HG03575 (cell line): ENCODE results near the gene PGBD5.

ENCODE experiments used
- ATAC-seq: cut with Tn5 transposase; IDR thresholded peaks from one replicate; pipeline ENCODE4 v1.9.1; 2021; ENCODE audit not compliant: unreplicated experiment, insufficient number of reproducible peaks, low FRiP score; ENCODE audit errors: extremely low read depth

PGBD5 gene

GRCh38 chr1:230317823-230318819 is 108.0 kb downstream of the PGBD5 start:
- ATAC-seq, result no peak

GRCh38 chr1:230316864-230317745 is 109.0 kb downstream of the PGBD5 start:
- no peak for ATAC-seq

- no peak for ATAC-seq
Measured at GRCh38 chr1:230315099-230315498, 111.0 kb downstream of the PGBD5 start.

DNA sequence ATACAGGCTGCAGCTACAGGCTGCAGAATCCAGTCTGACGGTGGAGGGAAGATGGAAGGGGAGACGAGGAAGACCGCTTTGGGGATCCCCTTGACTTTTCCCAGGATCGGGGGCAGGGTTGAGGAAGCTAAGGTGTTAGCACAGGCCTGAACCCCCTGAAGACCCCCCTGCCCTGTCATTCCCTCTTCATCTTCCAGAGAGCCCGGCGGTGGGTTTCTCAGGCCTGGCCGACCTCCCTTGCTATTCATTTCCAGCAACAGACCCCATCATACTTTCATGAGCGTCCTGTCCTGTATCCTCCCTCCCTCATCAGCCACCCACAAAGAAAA is 112.0 kb downstream of the PGBD5 start:
- ATAC-seq, result no peak

- ATAC-seq, result no peak
Measured at GRCh38 chr1:230313453-230314141, 112.5 kb downstream of the PGBD5 start.

DNA sequence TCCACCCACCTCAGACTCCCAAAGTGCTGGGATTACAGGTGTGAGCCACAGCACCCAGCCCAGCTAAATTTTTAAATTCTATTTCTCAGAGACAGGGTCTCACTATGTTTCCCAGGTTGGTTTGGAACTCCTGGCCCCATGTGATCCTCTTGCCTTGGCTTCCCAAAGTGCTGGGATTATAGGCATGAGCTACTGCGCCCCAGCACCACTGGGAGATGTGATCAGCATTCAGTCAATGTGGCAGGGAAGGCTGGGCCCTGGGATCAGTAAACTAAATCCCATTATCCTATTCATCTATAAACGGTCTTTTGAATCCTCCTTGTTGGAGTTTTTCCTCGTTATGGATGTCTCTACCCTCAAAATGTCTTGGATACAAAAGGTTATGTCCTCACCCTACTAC is 113.5 kb downstream of the PGBD5 start:
- no peak for ATAC-seq

- no peak for ATAC-seq
Measured at GRCh38 chr1:230310381-230311163, 115.6 kb downstream of the PGBD5 start.

- no peak for ATAC-seq
Measured at GRCh38 chr1:230309646-230310177, 116.4 kb downstream of the PGBD5 start.

DNA sequence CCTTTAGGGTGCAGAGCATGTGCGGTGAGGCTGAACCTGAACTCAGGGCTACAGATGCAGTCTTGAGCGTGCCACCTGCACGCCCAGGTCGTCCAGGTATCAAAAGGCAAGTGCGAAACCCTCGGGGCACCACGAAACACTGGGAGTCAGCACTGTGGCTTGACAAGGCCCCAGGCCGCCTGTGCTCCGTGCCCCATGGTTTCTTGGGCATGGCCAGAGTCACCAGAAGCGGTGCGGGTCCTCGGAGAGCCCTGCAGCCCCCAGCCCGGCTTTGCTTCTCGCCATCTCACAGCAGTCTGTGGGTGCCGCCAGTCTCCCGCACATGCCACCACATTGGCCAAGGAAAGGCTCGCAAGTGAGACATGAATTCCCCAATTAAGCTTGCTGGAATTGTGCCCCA is 117.3 kb downstream of the PGBD5 start:
- no peak for ATAC-seq

- ATAC-seq, result no peak
Measured at GRCh38 chr1:230308039-230308438, 118.1 kb downstream of the PGBD5 start.

GRCh38 chr1:230307213-230307612 is 118.9 kb downstream of the PGBD5 start:
- ATAC-seq, result no peak

GRCh38 chr1:230306169-230306568 is 120.0 kb downstream of the PGBD5 start:
- ATAC-seq, result no peak

DNA sequence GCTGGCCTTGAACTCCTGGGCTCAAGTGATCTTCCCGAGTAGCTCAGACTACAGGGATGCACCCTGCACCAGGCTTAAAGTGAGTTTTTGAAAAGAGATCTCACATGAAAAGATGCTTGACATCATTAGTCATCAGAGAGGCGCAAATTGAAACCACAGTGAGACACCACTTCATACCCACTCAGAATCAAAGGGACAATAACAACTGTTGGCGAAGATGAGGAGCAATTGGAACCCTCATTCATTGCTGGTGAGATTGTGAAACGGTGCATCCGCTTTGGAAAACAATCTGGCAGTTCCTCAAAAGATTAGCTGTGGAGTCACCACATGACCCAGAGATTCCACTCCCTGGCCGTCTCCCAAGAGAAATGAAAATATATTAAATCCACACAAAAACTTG is 122.3 kb downstream of the PGBD5 start:
- ATAC-seq, result no peak

GRCh38 chr1:230303069-230303468 is 123.1 kb downstream of the PGBD5 start:
- ATAC-seq, result no peak

DNA sequence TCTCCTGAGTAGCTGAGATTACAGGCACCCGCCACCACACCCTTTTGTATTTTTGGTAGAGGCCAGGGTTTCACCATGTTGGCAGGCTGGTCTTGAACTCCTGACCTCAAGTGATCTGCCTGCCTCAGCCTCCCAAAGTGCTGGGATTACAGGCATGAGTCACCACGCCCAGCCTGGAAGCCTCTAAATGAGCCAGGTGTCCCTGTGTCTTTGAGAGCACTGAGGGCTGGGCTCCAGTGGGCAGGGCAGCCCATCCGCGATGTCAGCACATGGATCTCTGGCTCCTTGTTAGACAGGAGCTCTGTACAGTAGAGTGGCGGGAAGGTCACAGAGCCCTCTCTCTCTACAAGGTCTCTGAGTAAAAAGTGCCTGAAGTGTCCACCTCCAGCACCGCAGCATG is 124.3 kb downstream of the PGBD5 start:
- no peak for ATAC-seq

- ATAC-seq, result no peak
Measured at GRCh38 chr1:230301322-230301721, 124.8 kb downstream of the PGBD5 start.

GRCh38 chr1:230300322-230301301 is 125.5 kb downstream of the PGBD5 start:
- ATAC-seq, result no peak
